Measurements from ENCODE around the gene SLC30A2.

Gene SLC30A2

DNA sequence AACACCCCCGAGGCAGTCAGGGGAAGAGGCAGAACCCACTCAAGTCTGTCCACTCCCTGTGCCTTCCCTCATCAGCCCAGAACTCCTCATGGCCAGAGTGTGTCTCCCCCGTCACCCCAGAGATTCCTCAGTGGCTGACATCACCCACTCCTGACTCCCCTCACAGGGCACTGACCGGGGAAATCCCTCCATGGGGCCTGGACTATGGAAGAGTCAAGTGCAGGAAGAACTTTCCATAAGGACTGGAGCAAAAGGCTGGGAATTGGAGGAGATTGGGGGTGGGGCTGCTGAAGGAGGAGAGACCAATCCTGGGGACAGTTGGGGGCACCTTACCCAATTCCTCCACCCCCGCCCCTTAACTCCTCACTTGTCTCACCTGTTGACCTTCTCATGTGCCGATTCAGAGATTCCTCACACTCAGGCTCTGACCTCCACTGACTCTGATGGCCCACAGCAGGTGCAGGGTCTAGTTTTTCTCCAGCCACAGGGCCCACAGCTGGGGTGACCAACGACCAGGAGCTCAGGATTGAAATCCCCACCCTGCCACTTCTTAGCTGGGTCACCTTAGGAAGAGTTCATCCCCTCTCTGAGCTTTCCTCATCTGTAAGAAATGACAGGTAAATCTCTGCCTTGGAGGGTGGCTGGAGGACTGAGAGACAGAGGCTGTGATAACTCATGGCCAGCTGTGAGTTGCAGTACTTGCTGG is 24.8 kb downstream of the SLC30A2 start:
- DNase-seq, result no peak

DNA sequence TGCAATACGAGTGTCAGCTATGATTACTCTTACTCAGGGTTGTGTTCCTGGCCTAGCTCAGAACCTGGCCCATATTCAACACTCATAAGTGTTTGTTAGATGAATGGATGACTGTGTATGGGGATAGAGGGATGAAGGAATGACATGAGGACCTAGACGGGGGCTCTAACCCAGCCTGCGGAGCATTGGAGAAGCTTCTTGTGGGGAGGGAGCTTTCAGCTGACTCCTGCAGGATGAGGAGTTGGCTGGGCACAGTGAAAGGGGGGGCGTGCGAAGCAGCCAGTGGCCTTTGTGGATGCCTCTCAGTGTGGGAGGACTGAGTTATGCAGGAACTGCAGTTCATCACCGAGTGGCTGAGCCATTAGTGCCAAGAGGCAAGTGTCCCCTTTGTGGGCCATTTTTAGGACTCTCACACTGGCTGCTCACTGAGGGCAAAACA is 25.6 kb downstream of the SLC30A2 start:
- DNase-seq, result no peak

DNA sequence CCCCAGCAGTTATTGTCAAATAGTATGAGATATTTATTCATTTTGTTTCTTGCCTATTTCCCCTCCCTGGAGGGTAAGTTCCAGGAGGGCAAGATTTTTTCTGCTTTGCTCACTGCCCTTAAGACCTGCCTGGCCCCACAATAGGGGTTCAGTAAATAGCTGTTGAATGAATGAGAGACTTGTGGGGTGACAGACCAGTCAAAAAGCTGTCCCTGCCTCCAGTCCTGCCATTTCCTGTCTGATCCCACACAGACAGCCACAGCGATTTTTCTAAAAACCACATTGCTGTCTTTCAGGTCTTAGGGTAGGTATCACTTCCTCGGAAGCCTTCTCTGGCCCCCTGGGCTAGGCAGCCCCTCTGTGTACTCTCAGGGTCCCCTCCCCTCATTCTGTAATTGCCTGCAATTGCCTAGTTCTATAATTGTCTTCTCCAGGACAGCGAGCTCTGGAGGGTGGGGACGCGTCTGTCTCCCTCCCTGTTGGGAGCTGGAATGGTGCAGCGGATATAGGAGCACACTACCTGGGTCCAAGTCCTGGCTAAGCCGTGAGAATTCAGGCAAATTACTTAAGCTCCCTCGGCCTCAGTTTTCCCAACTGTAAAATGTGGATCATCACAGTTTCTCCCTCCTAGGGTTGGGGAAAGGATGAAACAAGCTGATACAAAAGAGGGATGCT is 26.1 kb downstream of the SLC30A2 start:
- no peak for DNase-seq

DNA sequence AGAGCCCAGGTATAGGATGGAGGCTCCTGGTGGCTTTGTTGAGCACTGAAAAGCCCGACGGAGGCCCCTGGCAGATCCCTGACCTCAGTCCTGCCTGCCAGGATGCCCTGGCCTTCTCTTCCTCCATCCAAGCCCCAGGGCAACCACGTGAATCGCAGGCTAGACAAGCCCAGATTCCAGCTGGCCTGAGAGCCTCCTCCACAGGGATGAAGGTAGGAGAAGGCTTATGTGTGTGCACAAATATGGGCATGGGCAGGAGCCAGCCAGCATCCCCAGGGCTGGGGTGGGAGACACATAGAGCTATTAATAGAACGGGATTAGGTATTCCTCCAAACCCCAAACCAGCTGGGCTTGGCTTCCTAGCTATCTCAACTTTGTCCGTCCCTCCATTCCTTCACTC is 28.3 kb downstream of the SLC30A2 start:
- DNase-seq, result no peak

GRCh38 chr1:26016953-26017545 is 28.9 kb downstream of the SLC30A2 start:
- no peak for DNase-seq

GRCh38 chr1:26016258-26016952 is 29.5 kb downstream of the SLC30A2 start:
- no peak for DNase-seq

DNA sequence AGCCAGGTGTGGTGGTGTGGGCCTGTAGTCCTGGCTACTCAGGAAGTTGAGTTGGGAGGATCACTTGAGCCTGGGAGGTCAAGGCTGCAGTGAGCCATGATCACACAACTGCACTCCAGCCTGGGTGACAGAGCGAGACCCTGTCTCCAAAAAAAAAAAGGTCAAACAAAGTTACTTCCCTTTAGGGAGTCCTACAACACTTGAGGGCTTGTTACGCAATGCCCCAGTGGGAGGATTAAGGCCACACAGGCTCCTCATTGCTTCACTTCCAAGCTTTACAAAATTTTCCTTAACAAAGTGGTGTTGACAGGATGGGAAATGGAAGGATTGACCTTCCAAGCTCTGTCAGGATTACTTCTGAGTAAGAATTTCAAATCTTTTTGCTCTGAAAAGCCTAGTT is 30.6 kb downstream of the SLC30A2 start:
- no peak for DNase-seq

GRCh38 chr1:26014179-26014578 is 31.7 kb downstream of the SLC30A2 start:
- no peak for DNase-seq

GRCh38 chr1:26012864-26013263 is 33.1 kb downstream of the SLC30A2 start:
- no peak for DNase-seq

DNA sequence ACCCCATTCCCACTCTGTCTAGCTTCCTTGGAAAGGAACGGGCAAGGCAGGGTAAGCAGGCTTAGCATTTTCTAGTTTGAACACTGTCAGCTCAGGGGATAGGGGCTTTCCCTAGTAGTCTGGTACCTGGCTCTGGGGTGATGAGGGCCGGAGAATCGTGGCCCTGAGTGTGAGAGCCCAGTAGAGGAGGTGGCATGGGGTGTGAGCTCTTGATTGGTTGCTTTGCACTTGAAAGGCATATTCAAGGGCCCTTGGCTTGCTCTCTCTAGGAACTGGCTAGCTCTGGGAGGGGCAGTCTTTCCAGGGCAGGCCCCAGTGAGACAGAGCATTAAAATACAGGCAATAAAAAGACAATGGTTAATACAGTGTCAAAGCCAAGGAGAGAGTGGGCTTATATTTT is 35.1 kb downstream of the SLC30A2 start:
- DNase-seq, result peak; percentile 35

DNA sequence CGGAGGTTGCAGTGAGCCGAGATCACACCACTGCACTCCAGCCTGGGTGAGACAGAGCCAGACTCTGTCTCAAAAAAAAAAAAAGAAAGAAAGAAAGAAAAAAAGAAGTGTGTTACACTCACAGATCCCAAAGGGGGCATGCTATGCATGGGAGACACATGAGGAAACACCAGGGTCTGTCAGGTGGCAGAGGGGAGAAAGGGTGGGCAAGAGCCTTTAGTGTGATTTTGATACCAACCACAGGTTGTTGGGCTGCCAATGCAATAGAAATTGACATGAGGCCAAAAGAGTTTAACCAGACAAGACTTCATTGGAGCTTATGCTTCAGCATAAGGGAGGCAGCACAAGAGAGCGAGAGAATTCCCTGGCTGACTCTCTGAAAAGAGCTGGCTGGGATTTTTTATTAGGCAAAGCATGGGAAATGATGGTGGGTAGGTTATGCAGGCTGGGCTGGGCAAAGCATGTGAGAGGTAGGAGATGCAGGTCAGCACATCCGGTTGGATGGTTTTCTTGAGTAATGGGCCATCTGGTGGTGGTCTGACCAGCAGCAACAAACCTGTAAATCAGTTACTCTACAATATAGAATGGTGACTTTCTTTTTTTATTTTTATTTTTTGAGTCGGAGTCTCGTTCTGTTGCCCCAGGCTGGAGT is 36.0 kb downstream of the SLC30A2 start:
- no peak for DNase-seq

DNA sequence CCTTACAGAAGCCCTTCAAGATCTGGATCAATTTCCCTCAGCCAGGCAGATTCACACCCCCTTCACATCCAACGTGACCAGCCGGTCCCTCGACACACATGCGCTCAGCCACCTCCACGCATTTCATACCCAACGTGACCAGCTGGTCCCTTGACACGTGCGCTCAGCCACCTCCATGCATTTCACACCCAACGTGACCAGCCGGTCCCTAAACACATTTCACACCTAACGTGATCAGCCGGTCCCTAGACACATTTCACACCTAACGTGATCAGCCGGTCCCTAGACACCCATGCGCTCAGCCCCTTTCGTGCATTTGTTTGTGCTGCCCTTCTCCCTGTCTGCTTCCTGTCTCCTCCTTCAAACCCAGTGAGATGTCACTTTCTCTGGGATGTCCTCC is 39.2 kb downstream of the SLC30A2 start:
- no peak for DNase-seq

- DNase-seq, result no peak
Measured at GRCh38 chr1:26005434-26006105, 40.3 kb downstream of the SLC30A2 start.

- no peak for DNase-seq
Measured at GRCh38 chr1:26003756-26004155, 42.2 kb downstream of the SLC30A2 start.

GRCh38 chr1:26003262-26003661 is 42.7 kb downstream of the SLC30A2 start:
- DNase-seq, result no peak

- DNase-seq, result no peak
Measured at GRCh38 chr1:25999041-25999800, 46.7 kb downstream of the SLC30A2 start.

DNA sequence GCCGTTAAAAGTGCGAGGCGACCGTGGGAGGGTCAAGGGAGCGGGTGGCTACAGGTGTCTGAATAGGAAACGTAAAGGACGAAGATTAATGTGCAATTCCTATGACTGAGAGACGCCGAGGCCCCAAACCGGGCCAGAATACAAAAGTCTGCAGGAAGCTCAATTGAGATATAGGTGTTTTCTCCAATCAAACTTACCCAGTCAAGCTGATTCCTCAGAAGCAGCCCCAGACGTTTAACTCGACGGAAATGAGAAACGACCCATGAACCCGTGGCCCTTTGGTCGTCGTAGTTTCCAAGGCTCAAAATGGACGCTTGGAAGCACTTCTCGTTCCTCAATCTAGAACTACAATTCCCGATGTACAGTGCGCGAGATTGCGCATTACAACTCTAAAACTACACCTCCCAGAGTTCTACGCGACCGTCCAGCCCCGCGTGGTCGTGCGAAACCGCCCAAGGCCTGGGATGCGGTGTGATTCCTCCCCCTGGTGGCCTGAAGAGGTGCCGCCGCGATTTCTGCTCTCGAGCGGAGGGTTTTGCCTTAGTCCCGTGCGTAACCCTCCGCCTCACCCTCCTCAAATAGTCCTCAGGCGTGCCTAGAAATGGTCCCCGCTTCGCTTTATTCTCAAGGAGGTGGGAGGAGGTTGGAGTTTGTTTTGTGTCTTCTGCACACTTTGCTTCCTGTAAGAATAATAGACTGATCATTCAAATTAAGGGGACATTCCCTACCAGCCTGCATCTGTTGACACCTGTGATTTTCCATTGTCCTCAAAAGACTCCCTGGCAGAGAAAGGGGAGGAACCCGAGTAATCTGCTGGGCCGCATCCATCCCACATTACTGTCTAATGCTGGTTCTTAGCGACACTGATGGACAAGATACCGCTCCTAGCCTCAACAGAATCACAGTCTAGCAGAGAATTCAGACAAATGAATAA is 47.8 kb downstream of the SLC30A2 start, which contains the start of gene PAFAH2:
PAFAH2 (minus strand) TSS at position 236 of the 934 bp plus-strand sequence. CDS start 7,247 bp downstream, outside the sequence.
- DNase-seq, result peak; percentile 99

GRCh38 chr1:25996966-25997827 is 48.7 kb downstream of the SLC30A2 start:
- DNase-seq, result no peak

- no peak for DNase-seq
Measured at GRCh38 chr1:25994402-25995150, 51.3 kb downstream of the SLC30A2 start.
